HG03025 (cell line): ENCODE measurements around the gene NODAL.

Experiments used
- ATAC-seq: cut with Tn5 transposase; IDR thresholded peaks from one replicate; pipeline ENCODE4 v1.9.1; 2021; ENCODE audit warnings: mild to moderate bottlenecking, moderate library complexity; ENCODE audit not compliant: unreplicated experiment, low FRiP score

NODAL gene

DNA sequence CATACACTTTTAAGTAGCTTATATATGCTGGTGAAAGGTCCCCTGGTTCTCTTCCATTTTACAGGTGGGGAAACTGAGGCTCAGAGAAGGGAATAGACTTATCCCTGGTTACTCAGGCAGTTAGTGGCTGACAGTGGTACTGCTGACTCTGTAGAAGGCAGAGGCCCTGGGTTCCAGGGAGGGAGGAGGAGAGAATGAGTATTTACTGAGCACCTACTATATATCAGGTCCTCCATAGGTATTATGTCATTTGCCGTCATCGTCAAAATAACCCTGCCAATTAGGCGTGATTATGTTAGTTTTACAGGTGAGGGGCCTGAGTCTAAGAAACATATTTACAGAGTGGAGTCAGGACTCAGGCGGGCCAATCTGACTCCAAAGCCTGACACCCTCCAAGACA lies 23.8 kb upstream of the NODAL start:
- ATAC-seq, result no peak

DNA sequence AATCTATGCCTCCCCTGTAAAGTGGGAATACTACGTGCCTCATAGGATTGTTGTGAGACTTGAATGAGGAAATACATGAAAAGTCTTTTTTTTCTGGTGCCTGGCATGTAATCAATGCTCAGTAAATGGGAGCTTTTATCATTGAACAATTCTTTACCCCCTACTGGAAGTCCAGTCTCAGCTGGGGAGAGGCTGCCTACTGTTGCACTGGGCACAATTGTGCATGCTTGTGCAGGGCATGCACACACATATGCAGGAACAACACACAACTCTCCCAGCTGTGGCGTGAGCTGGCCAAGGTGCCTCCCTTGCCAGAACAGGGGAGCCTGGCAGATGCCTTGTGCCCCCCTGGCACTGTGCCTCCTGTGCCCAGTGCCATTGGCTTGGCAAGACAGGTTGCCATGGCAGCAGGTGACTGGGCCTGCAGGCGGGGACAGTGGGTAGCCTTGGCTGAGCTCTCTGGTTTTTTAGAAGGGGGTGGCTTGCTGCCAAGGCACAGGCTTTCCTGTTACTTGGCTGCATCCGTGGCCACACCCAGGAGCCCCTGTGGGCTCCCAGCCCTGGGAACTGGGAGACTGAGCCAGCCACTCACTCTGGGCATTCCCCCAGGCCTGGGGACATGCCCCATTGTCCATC lies 21.0 kb upstream of the NODAL start:
- no peak for ATAC-seq

DNA sequence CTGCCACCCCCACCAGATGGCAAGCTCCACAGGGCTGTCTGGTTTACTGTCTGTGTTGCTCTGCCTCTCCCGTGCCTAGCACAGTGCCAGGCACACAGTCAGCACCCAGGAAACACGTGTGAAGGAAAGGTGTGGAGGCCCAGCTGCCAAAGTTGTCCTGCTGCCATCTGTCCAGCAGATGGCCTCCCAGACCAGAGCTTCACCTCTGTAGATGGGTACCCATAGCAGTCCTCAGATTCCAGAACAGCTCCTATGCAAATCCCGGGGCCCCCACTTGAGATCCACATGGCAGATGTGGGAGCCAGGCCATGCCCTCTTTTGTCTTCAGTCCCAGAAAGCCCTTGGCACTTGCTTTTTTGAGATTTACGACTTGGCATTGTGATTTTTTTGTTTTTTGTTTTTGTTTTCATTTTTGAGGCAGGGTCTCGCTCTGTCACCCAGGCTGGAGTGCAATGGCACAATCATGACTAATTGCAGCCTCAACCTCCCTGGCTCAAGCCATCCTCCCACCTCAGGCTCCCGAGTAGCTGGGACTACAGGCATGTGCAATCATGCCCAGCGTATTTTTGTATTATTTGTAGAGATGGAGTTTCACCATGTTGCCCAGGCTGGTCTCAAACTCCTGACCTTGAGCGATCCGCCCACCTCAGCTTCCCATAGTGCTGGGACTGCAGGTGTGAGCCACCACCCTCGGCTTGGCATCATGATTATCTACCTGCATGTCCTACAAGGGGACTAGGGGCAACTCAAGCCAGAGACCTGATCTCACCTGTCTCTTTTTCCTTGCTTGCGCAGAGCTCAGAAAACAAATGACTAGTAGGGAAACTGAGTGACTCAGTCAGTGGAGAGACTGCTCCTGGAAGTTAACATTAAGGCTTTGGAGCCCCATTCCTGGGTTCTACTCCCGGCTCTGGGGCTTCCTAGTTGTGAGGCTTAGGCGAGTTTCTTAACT lies 20.2 kb upstream of the NODAL start:
- no peak for ATAC-seq

DNA sequence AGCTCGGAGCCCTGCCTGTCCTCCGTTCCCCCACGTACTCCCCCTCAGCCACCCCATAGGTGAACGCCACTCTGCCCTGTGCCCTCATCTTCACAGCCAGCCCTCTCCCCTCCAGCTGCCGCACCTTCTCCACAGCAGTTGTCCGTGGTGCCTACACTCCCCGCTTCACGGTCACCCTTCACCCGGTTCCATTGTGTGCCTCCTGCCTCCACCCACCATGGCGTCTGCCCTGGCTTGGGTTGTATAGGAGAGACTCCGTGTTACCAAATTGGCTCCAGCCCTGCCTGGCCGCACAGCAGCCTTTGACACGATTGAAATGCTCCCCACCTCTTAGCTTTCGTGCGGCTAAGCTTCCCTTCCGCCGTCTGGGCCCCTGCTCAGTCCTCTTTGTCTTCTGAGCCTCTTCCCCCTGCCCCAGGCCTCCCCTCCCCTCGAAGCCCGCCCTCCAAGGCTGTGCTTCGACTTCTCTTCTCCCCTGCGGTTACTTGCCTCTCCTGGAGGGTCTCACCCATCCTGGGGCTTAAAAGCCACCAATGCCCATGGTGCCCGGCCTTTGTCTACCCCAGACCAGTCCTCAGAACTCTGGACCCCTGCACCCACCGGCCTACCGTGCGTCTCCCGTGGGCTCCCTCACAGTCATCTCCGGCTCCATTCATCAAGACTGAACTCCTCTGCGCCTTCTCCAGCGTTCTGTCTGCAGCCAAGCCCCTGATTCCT lies 18.5 kb upstream of the NODAL start:
- ATAC-seq, result no peak

DNA sequence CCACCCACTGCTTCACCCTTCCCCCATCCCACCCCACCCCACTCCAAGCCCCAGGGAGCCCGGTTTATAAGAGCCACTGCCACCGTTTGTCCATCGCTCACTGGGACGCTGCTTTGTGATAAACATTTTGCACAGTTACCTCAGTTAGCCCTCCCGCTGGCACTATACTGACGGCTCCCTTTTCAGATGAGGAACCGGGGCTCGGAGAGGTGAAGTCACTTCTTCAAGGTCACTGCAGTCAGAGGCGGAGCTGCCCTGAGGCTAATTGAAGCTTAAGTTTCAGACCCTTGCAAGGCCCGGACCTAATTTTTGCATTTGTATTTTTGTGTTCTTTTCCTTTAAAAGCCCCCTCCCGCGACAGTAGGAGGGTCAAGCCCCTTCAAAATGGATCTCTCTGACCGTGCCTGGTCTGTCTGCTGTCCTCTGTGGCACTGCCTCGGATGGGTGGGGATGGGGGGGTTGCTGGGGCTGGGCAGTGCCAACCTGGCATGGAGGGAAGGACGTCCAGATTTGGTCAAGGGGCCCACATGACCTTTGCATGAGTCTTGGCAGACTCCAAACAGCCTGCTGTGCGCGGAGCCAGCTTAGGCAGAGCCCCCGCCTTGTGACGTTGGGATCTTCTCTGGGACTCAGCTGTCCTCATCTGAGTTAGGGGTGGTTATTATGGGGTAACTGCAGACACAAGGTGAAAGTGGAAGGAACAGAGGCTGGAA lies 17.7 kb upstream of the NODAL start:
- ATAC-seq, result no peak

DNA sequence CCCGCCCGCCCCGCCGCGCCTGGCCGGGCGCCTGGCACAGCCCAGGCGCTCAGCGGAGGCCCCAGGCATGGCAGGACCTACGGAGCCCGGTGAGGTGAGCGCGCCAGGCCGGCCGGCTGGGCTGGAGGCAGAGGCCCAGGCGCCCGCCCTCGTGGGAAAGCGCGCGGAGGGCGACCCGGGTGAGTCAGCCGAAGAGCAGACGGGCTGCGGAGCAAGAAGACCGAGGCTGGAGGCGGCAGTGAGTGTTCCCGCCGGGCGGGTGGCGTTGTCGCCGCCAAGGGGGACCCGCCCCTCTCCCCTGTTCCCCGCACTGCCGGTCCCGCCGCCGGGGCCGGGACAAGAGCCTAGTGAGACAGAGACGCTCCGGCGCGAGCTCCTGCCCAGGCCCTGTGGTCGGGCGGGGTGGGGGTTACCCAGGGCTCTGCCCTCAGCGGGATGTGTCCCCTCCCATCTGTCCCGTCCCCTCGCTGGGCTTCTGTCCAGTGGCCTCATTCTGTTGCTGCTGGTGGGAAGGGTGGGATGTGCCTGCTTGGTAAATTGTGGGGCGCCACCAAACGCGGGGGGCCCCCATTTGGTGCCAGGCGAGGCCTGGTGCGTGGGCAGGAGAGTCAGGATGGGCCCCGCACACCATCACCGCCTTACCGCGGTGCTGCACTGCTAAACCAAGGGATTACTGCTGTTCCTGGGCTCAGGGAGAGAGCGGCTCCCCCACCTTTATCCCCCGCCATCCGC lies 17.0 kb upstream of the NODAL start:
- no peak for ATAC-seq

DNA sequence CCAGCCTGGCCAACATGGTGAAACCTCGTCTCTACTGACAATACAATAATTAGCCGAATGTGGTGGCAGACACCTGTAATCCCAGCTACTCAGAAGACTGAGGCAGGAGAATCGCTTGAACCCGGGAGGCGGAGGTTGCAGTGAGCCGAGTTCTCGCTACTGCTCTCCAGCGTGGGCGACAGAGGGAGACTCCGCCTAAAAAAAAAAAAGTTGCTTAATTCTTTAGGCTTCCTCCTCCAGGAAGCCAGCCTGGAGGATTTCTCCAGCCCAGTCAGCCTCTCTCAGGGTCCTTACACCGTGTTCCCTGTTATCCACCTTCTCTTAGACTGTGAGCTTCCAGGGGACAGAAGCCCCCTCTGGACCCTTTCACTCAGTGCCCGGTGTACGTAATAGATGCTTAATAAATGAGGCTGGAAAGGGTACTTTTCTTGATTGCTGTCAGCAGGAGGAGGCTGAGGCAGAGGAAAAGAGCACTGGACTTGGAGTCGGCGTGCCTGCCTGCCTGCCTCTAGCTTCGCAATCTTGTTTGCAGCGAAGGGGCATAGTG lies 16.4 kb upstream of the NODAL start:
- no peak for ATAC-seq

DNA sequence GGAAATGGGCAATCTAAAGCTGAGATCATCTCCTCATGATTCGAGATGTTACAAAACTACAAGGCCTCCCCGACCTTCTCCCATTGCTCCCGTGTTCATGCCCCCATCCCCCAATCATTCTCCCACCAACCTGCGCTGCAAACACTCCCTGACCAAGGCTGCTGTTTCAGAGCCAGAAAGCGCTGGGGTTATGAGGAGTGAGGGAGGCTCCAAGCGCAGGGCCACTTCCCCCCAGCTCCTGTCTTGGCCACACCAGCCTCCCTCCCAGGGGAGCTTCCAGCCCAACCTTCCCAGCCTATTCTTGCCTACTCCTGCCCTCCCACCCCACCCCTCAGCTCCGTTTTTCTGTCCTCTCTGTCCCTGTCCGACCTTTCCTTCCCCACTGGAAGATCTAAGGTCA lies 14.7 kb upstream of the NODAL start:
- no peak for ATAC-seq

DNA sequence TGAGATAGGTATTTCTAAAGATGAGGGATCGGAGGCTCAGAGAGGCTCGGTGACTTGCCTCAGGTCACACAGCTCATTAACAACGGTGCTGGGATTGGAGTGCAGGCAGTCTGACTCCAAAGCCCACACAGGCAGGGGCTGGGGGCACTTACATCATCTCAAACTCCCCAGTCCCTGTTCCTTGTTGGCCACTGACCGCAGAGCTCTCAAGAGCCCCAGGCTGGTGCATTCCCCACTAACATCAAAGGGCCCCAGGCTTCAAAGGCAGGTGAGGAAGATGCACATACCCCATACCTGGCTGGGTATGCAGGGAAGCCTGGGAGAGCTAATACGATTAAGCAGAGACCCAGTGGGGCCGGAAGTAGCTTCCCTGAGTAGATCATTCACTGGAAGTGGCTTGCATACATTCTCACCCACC lies 13.7 kb upstream of the NODAL start:
- ATAC-seq, result no peak

DNA sequence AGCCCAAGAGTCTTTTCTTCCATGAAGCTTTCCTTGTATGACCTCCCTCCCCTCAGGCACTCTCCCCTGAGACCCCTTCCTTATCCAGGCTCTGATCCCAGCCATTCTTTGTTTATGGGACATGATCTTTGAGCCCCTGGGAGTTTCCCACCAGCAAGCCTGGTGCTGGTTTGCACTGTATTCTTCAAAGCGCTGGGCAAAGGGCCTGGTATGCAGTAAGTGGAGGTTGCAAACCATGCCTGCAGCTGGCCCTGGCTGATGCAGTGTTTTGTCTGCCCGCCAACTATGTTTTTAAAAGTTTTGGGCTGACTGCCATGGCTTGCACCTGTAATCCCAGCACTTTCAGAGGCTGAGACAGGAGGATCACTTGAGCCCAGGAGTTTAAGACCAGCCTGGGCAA lies 6.8 kb upstream of the NODAL start:
- ATAC-seq, result no peak

DNA sequence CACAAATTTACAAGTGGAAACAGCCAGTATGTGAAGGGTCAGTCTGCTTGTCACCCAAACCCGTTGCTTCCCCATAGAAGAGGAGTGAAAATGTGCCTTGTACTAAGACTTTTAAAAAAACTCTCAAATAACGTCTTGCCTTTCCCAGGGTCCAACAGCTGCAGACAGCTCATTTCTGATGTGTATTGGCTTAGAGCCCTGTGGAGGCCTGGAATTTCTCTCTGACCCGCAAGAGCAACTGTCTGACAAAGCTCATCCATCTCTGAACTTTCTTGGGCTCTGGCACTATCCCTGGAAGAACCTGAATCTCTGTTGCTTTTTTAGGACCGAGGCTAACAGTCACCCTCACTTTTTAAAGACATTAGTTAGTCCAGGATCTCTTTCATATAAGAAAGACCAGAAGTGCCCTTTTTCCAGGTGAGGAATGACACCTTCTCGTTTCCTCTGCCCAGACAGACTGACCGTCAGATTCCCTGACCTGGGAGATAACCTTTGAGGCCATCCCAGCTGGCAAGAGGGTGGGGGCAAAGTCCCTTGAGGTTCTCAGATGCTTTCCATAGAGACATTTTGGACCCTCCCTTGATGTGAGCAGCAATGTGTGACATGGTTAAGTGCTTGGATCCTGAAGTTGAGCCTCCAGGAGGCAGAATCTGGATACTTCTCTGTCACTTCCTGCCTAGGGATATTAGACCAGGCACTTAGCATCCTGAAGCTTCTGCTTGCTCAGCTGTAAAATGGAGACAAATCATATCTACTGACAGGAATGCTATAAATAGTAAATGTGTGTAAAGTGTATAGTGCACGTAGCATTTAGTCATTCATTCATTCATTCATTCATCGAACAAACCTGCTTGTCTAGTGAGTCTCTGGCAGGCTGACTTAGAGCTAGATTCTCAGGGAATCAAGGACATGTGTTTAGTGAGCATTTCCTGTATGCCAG lies 4.5 kb upstream of the NODAL start:
- ATAC-seq, result no peak

DNA sequence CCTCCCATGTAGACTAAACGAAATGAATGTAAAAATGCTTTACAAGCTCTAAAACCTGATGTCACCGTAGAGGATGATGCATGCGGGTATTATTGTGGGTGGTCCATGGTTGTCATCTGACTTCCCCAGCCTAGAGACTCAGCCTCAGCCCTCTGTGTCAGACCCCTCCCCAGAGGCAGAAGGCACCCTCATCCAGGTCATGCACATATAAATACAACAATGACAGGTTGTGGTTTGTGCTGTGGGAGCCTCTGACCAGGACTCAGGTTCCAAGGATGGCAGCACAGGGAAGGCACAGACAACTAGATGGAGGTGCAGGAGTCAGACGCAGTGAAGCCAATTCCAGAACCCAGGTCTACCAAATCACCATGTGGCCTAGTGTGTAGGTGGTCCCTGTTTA lies 3.3 kb upstream of the NODAL start:
- ATAC-seq, result no peak

DNA sequence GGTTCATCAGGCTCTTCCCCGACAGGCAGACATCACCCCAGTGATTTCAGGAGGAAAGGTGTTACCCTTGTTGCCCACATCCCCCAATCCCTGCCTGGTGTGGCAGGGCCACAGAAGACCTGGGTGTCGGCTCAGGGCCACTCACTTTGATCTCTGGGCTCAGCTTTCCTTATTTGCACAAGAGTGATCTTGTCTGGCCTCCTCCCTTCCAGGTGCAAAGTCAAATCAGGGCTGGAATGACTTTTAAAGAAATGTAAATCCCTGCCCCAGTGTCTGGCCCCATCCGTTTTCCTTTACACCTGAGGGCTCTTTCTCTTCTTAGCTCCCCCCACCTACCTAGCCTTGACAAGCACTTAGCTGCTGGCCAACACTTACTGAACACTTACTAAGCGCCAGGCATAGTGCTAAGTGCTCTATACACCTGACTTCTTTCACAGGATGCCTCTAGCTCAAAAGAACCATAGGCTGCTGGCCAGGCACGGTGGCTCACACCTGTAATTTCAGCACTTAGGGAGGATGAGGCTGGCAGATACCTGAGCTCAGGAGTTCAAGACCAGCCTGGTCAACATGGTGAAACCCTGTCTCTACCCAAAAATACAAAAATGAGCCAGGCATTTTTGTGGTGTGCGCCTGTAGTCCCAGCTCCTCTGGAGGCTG lies 979 bp upstream of the NODAL start:
- ATAC-seq, result no peak

DNA sequence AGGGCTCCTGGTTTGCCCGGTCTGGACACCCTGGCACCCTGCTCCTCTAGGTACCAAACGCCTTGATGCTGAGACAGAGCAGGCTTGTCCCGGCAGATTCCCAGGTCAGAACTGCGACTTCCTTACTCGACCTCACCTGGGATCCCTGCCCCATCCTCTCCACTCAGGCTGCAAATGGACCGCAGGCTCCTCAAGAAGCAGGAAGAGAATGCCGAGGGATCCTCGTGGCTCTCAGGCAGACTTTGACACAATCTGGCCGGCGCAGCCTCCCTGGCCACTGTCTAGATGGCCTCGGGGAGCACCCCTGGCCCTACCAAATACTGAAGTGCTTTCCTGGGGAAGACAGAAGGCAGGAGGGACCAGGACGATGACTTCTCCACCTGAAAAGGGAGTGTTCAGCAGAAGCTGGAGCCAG lies 421 bp upstream of the NODAL start:
- no peak for ATAC-seq

DNA sequence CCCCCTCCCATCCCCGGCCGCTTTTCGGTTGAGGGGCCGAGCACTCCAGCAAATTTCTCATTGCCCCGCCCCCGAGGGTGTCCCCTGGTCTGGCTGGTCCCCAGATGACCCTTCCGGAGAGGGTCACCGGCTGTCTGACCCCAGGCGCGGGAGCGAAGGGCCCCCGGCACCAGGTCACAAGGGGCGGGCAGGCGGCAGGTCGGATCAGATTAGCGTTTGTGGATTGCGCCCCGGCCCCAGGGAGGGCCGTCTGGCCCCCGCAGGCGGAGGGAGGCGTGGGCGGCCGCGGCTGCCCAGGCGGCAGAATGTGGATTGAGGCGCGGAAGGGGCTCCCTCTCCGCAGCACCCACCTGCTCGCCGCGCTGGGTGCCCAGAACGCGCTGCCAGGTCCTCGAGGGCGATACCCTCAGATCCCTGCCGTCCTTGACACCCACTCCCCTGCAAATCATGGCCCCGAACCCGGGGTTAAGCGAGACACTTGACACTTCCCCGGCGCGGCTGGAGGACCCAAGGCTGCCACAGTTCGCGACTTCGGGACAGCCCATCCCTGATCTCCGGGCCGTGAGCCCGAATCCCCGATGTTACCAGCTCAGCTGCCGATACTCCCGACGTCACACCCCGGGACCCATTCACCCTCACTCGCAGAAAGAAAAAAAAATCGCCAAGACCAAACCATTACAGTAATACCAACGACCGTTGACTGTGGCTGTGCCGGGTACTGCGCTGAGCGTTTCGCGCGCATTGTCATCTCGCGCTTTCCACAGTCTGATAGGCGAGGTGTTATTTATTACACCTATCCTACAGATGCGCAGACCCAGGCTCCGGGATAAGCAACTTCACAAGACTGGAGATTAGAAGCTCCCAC lies 953 bp downstream of the NODAL start:
- ATAC-seq, result no peak

DNA sequence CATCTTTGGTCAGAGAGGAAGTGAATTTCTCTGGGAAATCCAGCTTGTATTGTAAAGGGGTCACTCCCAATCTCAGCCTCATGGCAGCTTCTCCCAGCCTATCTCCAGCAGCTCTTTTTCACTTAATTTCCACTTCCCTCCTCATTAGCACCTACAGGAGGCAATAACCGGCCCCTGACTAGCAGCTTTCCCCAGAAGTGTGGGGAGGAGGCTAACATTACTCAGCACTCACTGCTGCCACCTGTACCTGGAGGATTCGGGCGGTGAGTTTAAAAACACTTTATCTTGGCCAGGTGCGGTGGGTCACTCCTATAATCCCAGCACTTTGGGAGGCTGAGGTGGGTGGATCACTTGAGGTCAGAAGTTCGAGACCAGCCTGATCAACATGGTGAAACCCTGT lies 3.8 kb downstream of the NODAL start:
- no peak for ATAC-seq
